ENCODE results near the gene VAMP5.
"Not testable (repeated sequence)": the region's sequence is repeated elsewhere in the genome, so short reads cannot be mapped to it uniquely, and the experiment has no call there.

The VAMP5 gene, protein sequence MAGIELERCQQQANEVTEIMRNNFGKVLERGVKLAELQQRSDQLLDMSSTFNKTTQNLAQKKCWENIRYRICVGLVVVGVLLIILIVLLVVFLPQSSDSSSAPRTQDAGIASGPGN

DNA sequence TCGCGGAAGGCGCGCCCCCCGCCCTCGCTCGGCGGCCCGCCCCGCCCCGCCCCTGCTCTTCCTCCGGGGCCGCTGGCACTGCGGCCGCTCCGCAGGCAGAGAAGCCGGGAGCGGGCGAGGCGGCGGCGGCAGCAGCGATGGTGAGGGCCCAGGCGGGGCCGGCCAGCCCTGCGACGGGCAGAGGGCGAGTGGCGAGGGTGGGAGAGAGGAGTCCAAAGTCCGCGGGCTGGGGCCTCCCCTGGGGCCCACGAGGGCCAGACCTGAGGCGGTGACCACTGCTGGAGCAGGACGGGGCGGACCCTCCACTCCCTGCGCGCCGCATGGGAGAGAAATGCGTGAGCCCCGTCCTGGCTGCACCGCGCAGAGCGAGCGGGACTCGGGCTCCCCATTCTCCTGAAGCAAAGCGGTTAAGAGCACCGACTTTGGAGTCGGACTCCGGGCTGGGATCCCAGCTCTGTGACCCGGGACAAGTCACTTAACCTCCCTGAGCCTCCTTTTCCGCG is at the start of gene VAMP5:
TSS of gene VAMP5 (plus strand) at position 78 of the 503 bp plus-strand sequence. CDS start at position 138, 60 bp downstream.
- no peak for DNase-seq (ENCODE audit: low spot score)

DNA sequence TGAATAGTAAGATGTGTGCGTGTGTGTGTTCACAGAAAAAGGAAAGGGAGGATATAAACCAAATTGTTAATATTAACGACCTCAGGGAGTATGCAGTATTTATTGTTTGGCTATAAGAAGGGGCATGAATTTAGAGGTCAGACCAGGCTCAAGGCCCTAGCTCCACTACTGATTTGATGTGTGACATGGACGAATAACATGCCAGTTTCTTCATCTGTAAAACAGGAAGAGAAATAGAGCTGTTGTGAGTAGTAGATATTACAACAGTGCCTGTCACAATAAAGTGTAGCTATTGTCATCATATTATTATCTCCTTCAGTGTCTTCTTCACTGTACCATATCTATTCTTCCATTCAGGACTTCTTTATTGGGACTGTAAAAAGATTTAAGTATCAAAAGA is 49.4 kb upstream of the VAMP5 start:
- peak; percentile 32 for DNase-seq (ENCODE audit: low spot score)

DNA sequence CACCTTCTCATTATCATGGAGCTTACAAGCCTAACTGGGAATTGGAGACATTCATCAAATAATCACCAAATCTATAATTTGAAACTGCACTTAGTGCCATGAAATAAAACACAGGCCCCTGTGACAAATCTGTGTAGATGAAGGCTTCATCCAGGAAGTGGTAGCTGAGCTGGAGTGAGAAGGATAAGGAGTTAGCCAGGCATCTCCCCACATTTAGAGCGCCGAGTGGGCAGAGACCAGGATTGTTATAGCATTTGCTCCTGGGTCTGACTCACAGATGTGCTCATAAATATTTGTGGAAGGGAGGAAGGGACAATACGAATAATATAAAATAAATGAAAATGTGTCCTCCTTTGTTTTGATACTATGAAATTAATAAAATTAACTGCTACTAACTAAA is 47.8 kb upstream of the VAMP5 start:
- no peak for DNase-seq (ENCODE audit: low spot score)

DNA sequence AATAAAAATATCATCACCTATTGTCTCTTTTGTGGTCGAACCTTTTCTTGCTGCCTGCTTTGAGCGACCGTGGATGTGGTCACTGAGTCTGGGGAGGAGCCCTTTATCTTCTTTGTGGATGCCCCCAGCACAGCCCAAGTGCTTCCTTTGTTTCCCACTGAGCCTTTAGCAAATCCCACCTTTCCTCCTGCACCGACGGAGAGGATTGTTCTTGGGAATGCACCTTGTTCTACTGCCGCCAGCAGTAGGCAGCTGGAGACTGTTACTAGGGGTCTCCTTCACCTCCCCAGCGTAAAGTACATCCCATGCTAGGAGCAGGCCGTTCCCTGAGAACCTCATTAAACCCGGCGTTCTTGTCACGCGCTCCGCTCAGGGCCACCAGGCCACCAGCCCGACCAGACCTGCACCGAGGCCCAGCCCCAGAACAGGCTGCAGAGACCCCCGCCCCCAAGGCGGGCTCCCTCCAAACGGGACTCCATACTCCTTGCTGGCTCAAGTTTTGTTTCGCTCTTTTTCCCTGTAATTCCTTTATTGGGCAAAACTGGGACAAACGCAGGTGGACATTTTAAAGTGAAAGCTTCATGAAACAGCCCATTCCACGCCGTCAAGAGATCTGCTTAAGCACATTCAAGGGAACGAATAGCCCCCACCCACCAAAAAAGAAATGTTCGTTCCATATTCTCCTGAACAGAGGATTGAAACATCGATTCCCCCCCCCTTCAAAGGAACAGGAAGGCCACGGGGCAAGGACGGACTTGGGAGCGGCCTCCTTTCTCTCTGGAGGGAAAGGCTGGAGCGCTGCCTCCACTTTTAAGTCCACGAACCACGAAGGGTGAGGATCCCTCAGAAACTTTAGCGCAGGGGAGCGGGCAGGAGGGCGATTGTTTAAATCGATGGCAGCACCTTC is 46.4 kb upstream of the VAMP5 start:
- peak; percentile 71 for DNase-seq (ENCODE audit: low spot score)

DNA sequence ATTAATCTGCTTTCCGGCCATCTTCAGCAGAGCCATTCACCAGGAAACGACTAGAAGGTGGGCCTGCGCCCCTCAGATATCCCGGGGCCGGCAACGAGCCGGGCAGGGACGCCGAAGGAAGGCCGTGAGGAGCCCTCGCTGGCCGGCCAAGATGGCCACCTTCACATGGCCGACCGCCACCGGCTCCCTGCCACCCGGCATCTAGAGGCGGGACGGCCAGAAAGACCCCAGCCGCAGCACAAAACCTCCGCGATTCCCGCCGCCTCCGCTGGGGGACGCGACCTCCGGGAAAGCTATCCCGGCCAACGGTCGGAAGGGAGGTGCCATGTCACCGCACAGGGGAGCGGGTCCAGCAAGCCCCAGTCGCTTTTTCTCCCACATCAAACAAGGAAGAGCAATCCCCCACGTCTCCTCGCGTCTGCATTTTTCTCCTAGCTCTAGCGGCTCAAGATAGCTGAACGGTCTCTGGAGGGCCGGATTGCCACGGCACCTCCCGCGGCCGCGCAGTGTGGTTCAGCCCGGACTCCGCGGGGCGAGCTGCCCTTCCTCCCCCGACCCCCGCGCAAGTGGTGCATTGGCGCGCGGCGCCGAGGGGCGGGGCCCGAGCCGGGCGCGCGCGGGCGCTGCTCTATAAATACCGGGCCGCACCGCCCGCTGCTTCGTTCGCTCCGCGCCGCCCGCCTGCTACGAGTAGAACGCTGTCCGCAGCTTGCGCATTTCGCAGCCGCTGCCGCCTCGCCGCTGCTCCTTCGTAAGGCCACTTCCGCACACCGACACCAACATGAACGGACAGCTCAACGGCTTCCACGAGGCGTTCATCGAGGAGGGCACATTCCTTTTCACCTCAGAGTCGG is 45.5 kb upstream of the VAMP5 start, which contains the start of gene MAT2A:
TSS of gene MAT2A (plus strand) at position 662 of the 854 bp plus-strand sequence. CDS start at position 782, 120 bp downstream.
- peak; percentile 89 for DNase-seq (ENCODE audit: low spot score)

DNA sequence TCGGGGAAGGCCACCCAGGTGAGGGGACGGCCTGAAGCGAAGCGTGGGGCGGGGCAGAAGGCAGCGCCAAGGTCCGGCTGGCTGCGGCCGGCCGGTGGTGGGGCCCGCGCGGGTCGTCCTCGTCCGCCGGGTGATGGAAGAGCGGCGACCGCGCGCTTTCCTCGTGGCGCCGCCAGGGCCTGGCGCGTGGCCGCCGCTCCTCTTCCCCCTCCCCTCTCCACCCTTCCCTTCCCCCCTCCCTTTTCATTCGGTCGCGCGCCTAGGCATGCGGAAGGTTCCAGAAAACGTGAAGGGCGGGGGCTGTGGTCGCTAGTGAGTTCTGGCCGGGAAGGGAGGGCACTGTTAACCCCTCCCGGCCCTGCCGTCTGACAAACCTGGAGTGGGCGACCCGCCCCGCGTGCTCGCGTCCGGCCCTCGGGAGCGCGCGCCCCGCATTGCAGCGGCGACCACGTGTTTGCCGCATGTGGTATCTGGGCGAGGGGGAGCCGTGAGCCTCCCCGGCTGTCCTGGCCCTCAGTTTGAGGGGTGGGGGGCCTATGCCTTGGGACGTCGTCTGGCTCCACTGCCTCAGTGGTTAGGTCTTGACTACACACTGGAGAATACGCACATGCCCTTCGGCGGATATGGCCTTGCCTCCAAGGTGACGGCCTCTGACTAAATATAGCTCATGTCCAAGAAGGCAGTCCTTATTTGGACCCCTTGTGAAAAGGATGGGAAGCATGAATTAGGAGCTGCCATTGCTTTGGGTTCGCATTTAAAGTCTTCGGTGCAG is 44.7 kb upstream of the VAMP5 start:
- peak; percentile 70 for DNase-seq (ENCODE audit: low spot score)

DNA sequence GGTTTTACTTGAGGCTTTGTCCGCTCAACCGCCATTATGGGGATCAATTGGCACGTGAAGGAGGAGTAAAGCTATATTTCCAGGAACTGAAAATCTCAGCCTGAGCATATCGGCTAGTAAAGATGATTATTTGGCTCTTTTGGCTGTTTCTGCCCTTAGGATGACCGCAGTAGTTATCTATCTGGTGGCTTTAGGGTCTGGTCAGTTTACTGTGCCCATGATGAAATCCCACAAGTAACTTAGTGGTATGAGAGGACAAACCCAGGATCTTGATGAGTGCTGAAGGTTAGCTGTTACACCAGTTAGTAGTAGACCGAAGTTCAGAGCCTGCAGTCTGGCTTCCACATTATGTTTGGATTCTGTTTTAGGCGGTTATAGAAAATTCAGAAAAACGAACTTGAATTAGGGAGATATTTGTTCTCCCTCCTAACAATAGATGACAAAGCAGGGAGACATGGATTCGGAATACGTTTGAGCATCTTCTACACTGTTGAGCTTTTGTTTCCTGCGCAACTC is 44.0 kb upstream of the VAMP5 start:
- peak; percentile 49 for DNase-seq (ENCODE audit: low spot score)

DNA sequence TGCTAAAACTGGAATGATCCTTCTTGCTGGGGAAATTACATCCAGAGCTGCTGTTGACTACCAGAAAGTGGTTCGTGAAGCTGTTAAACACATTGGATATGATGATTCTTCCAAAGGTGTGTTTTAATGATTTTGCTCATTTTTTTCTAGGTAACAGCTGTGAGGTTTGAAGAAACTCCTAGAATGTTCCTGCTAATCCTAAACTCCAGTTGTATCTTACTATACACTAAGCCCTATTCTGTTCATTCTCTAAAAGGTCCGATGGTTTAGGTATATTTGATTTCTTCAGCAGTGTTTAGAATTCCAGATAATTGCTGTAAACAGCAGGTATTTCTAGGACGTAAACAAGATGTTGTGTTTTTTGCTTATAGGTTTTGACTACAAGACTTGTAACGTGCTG is 43.0 kb upstream of the VAMP5 start:
- no peak for DNase-seq (ENCODE audit: low spot score)

DNA sequence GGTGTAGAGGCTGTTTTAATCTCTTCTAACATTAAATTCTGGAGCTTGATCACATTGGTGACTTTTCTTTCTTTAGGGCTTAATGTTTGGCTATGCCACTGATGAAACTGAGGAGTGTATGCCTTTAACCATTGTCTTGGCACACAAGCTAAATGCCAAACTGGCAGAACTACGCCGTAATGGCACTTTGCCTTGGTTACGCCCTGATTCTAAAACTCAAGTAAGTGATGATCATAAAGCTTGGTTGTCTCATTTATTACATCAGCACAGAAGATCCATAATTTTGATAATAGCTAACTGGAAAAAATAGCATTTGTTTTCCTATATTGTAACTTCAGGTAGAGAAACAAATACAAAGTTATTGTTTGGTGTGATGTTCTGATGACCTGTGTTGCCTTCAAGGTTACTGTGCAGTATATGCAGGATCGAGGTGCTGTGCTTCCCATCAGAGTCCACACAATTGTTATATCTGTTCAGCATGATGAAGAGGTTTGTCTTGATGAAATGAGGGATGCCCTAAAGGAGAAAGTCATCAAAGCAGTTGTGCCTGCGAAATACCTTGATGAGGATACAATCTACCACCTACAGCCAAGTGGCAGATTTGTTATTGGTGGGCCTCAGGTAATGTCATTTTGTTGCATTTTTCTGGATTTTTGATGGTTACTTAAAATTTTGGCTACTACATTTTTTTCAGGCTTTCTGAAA is 42.3 kb upstream of the VAMP5 start:
- no peak for DNase-seq (ENCODE audit: low spot score)

DNA sequence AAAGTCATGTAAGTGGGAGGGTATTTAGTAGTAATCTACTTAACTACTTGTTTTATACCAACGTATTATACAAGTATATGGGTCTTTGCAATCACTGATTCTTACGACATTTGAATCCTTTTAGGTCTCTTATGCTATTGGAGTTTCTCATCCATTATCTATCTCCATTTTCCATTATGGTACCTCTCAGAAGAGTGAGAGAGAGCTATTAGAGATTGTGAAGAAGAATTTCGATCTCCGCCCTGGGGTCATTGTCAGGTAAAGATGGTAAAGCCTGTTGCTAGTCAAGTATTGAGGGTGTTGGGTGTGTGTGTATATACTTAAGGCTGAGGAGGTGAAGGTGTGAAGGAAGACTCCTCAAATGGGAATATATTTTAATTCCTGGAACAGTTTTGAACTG is 41.5 kb upstream of the VAMP5 start:
- DNase-seq (ENCODE audit: low spot score), result no peak

DNA sequence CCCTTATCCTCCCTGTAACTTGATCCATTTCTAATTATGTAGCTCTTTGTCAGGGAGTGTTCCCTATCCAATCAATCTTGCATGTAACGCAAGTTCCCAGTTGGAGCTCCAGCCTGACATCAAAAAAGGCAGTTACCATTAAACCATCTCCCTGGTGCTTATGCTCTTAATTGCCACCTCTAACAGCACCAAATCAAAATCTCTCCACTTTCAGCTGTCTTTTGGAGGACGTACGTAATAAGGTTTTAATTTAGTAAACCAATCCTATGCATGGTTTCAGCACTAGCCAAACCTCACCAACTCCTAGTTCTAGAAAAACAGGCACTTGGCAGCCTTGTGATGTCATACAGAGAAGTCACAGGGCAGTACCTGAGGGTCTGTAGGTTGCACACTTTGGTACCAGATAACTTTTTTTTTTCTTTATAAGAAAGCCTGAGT is 40.0 kb upstream of the VAMP5 start:
- not testable (repeated sequence) for DNase-seq (ENCODE audit: low spot score)

DNA sequence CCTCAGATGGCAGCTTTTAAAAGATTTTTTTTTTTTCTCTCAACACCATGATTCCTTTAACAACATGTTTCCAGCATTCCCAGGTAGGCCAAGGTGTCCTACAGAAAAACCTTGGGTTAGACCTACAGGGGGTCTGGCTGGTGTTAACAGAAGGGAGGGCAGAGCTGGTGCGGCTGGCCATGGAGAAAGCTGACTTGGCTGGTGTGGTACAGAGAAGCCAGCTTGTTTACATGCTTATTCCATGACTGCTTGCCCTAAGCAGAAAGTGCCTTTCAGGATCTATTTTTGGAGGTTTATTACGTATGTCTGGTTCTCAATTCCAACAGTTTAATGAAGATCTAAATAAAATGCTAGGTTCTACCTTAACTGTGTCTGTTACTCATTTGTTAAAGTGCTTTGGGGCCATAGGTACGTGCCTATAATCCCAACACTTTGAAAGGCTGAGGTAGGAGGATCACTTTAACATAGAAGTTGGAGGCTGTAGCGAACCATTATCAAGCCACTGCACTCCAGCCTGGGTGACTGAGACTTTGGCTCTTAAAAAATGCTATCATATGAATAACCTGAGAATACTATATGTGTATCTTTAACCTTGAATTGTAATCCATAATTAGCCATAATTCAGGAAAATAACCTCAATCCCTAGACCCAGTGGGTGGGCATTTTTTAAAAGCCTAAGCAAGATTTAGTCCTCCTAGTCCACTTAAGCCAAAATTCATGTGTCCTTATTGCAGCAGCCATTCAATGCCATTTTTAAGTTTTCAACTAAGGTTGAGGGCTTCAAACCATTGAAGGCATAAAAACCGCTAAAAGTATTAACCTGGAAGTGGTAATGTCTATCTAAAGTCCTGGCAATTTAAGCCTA is 39.1 kb upstream of the VAMP5 start:
- DNase-seq (ENCODE audit: low spot score), result not testable (repeated sequence)

DNA sequence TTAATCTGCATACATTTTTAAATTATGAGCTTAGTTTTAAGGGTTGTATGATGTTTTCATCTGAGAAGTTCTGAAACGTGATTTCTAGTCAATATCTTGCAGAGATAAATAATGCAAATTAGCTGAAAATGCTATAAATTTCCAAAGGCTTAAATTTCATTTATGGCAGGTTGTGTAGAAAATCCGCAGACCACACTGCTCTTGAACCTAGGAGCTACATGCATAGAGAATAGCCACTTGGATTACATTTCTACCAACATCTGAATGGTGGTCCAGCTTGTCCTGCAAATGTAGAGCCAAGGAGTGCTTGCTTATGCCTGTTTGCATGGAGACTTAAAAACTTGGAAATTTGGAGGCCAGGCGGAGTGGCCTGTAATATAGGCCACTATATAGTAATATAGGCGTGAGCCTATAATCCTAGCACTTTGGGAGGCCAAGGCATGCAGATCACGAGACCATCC is 38.4 kb upstream of the VAMP5 start:
- no peak for DNase-seq (ENCODE audit: low spot score)

DNA sequence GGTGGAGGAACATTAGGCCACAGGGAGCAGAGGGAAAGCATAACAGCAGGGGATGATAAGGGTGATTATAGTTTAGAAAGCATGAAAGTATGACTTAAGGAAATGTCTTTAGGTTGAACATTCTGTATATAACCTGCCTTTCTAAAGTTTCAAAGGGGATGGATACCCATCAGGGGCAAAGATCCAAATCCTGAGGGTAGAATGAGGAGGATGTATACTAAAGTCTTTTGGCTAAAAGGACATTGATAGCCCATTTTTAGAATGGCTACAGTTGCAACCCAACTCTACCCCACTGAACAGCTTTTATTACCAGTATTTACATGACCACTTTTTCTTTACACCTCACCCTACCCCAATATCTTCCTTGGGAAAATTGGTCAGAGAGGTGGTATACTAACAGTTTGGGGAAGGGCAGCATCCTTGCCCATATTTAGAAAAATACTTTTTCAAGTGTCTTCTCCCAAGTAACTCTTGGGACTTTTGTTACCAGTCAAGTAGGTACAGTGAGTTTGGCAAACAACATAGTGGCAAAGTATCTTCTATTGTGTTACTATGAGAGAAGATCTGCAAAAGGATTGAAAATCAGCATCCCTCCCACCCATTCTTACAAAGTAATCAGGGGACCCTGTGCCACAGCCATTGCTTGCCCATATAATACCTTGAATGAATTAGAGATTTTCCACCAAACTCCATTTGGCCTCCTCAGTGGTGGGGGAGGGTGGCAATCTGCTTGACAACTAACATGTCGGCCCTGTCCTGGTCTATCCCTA is 37.0 kb upstream of the VAMP5 start:
- peak; percentile 28 for DNase-seq (ENCODE audit: low spot score)

DNA sequence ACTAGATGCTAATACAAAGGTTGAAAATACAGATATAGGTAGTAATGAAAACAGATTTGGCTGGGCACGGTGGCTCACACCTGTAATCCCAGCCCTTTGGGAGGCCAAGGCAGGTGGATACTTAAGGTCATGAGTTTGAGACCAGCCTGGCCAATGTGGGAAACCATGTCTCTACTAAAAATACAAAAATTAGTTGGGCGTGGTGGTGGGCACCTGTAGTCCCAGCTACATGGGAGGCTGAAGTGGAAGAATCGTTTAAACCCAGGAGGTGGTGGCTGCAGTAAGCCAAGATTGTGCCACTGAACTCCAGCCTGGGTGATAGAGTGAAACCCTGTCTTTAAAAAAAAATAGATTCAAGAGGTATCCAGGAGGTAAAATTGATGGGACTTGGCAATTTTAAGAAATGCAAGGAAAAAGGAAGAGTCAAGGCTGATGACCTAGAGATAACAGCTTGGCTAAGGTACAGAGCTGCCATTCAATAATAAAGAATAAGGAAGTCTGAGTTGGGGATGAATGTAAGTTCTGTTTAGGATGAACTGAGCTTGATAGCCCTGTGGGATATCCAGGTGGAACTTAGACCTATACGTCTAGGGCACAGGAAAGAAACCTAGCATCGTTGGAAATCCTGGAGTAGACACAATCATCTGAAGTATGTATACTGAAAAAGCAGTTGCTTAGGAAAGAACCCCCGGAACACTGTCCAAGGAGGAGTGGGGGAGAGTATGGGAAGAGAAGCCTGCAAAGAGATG is 36.2 kb upstream of the VAMP5 start:
- peak; percentile 22 for DNase-seq (ENCODE audit: low spot score)

DNA sequence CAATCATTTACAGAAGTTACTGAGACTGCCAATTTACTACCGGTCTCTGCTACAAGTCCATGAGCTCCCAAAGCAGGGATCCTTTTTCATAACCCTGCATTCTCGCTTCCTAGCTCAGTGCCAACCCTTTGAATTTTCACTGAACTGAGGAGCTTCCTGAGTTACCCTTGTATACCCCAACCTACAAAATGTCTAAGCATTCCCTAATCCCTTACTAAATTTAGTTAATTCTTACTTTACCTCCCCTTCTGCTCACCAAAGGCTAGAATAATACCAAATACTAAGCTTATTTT is 35.7 kb upstream of the VAMP5 start:
- DNase-seq (ENCODE audit: low spot score), result peak; percentile 22

DNA sequence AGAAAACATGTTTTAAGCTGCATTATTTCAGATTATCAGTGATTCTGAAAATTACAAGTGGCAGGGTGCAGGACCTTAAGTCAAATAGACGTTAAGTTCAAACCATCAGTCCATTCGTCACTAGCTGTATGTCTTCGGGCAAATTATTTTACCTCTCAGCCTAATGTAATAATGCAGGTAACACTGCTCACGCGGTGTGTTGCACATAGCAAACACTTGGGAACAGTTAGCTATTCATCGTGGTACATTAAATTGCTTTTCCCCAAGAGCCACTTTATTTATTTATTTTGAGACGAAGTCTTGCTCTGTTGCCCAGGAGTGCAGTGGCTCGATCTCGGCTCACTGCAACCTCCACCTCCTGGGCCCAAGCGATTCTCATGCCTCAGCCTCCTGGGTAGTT is 35.1 kb upstream of the VAMP5 start:
- no peak for DNase-seq (ENCODE audit: low spot score)

DNA sequence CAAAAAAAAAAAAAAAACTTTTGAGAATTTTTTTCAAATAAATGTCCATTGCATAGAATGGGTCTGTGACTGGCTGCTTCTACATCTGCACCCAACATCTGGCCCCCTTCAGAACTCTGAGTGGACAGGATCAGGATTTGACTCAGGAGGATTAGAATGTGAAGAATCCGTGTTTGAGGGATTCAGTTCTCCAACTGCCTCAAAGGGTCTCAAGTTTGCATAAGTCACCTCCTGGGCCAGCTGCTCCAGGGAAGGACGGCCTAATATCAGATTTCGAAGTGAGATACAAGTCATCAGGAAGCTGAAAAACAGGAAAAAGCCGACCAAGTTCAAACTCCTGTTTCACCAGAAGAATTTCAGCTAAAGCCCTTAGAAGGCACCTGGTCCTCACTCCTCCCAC is 34.4 kb upstream of the VAMP5 start:
- no peak for DNase-seq (ENCODE audit: low spot score)
